HK-2 (cell line): ENCODE measurements around the gene PTH1R.
A peak's percentile ranks its signal among the peaks of the same experiment; 100 is the strongest.
"Not testable (repeated sequence)": the region's sequence is repeated elsewhere in the genome, so short reads cannot be mapped to it uniquely, and the experiment has no call there.

ENCODE experiments used
- DNase-seq: peaks from one replicate; pipeline ENCODE4 v3.0.0-alpha.2; 2018; ENCODE audit not compliant: unreplicated experiment

PTH1R gene

DNA sequence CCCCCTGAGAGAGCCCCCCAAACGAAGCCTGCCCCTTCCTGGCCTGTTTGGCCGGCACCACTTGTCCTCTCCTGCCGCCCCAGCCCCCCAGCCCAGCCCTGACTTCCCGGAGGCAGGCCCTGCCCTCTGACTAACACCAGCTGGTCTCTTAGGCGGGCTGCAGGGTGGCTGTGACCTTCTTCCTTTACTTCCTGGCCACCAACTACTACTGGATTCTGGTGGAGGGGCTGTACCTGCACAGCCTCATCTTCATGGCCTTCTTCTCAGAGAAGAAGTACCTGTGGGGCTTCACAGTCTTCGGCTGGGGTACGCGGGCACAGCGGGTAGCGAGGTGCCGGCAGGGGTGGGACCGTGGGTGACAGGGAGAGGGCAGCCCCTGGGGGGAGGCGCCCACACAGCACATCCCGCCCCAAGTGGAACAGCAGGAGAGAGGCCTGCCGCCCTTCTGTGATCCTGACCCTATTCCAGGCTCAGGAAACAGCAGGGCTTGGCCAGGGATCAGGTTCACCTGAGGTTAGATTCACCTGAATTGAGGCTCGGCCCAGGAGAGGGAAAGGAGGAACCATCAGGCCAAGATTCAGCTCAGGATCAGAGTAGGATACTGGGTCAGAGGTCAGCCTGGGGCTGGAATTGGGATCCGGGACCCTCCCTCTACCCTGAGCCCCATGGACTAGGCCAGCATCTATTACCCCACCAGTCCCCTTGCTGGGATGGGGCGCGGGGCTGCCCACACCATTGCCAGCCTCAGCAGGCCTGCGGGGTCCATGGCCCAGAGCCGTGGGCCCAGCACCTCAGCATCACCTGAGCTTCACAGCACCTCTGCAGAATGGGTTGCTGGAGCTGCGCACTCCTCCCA, 21.9 kb downstream of the PTH1R start:
- DNase-seq: no peak

DNA sequence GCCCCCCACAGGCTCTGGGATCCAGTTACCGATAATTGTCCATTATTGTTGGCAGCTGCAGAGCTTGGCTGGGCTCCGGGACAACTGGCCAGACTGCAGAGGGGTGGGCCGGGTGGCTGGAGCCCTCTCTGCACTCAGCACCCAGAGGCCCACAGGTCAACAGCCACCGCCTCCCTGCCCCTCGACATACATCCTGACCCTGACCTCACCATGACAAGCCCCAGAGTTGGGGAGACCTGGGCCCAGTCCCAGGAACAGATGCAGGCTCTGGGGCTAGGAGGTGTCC, 22.4 kb downstream of the PTH1R start:
- no peak for DNase-seq

- no peak for DNase-seq
Observed at GRCh38 chr3:46900356-46900755, 22.8 kb downstream of the PTH1R start.

DNA sequence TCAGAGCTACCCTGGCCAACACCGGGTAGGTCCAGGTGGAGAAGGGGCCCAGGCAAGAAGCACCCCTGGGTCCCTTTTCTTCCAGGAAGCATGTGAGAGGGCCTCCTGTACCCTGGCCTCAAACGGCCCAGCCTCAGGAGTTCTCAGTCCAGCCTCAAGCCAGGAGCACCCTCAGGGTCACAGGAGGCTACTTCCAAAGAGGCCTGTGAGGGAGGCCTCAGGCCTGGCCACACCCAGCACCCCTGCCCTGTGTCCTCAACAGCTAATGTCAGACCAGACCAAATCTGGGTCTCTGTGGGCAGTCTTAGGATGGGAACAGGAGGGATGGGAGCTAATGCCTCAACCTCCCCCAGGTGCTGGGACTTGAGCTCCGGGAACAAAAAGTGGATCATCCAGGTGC, 23.5 kb downstream of the PTH1R start:
- DNase-seq: no peak

DNA sequence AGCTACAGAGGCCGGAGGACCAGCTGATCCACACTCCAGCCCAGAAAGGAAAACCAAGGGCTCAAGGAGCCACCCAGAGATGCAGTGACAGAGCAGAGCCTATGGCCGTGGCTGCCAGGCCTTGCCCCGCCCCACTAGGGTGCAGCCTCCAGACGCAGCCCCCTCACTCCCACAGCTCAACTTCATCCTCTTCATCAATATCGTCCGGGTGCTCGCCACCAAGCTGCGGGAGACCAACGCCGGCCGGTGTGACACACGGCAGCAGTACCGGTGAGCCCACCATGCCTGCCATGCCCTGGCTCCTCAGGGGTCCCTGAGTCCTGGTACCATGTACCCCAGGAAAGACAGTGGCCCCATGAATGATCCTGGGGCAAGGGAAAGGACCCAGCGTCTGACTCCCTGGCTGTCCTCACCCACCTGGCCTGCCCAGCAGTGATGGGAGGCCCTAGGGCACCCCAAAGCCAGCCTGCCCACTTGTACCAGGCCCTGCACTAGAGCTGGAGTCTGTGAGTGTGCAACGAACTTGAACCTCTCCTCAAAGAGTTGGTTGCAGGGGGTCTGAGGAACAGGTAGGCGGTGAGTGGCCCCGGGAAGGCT, 24.2 kb downstream of the PTH1R start:
- no peak for DNase-seq

GRCh38 chr3:46902188-46902631, 24.7 kb downstream of the PTH1R start:
- DNase-seq: no peak

DNA sequence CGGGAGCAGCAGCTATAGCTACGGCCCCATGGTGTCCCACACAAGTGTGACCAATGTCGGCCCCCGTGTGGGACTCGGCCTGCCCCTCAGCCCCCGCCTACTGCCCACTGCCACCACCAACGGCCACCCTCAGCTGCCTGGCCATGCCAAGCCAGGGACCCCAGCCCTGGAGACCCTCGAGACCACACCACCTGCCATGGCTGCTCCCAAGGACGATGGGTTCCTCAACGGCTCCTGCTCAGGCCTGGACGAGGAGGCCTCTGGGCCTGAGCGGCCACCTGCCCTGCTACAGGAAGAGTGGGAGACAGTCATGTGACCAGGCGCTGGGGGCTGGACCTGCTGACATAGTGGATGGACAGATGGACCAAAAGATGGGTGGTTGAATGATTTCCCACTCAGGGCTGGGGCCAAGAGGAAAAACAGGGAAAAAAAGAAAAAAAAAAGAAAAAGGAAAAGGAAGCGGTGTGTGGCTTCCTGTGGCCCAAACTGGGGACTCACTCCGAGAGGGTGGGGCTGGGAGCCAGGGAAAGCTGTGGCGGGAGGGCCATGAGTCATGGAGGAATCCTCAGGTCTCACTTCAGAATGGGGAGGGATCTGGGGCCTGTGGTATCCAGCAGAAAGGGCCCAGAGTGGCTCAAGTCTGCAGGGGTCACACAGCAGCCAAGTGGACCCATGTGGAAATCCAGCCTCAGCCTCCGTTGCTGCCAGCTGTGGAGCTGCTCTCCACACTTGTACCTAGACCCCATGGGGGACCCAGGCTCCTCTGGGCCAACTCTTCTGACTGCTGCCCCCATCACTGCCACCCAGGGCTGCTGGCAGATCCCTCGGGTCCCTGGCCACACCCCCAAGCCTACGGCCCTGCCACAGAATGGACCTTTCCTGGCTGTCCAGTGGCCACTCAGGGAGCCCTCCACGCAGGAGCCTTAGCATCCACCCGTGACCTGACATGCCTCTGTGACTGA, 26.1 kb downstream of the PTH1R start:
- DNase-seq: peak; percentile 66

DNA sequence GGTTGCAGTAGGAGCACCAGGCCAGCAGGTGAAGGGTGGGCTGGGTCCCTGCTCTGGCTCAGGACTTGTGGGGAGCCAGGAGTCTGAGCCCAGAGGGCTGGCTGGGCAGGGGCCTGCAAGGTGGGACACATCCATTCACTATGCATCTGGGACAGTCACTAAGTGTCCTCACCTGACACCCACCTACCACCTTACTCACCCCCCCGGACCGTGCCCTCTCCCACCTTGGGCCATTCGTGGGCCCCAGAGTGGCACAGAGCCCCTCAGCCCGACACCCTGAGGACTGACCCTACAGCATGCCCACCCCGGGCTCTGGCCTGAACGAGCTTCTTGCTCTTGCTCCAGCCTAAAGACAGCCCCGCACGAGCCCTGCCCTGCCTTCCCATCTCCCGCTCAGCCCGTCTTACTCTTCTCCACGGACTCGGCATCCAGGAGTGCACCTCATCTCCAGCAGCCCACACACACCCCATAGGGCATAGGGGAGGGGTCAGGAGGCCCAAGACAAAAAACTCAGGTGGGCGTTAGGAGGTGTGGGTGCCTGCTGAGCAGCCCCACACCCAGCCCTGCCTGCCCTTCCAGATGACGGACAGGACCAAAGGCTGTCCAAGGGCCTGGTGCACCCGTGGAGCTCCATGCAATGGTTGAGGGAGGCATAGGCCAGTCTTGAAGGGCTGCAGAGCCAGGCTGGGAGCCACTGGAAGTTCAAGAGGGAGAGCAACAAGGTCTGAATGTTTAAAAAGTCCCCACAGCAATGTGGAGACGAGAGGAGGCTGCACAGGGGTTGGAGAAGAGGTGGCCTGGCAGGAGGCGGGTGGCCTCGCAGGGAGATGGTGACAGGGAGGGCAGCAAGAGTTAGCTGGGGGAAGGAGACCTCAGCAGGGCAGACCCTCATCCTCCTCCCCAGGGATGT, 27.0 kb downstream of the PTH1R start:
- no peak for DNase-seq

DNA sequence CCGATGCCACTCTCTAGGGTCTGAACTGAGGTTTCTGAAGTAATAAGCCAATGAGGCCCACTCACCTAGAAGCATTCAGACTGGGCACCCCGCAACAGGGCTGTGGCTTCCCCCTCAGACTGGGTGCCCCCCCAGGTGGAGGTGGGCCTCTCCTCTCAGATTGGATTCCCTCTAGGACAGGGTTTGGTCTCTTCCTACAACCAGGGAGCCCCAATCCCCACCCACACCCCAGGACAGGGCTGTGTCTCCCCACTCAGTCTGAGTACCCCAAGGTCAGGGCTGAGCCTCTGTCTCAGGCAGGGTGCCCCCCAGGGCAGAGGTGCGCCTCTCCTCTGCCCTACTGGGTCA, 27.7 kb downstream of the PTH1R start:
- no peak for DNase-seq

DNA sequence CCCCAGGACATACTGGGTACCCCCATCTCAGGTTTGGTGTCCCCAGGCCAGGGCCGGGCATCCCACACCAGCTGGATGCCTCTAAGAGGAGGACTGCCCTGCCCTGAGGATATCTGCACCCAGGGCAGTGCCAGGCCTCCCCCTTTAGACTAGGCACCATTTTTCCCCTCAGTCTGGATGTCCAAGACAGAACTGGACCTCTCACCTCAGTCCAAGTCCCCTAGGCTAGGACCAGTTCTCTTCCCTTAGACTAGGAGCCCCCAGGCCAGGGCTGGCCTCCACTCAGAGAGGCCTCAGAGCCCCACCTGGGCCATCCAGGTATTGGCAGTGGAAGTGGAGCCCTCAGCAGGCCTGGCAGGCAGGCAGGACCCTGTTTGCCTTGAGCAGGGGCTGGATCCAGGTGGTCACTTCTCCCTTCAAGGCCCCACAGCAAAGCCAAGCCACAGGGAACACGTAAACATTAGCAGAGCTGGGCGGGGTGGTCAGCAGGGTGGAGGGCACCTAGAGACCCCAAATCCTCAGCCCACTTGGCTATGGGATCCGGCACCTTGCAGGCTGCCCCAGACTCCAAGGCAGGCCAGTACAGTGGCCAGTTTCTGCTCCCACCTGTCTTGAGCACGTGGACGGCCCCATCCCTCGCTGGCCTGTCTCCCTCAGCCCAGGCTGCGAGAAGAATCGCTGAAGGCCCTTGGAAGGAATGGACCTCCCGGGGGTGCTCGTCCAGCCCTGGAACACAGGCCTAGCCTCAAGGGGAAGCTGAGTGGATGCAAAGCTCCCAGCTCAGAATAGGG, 28.3 kb downstream of the PTH1R start:
- no peak for DNase-seq

DNA sequence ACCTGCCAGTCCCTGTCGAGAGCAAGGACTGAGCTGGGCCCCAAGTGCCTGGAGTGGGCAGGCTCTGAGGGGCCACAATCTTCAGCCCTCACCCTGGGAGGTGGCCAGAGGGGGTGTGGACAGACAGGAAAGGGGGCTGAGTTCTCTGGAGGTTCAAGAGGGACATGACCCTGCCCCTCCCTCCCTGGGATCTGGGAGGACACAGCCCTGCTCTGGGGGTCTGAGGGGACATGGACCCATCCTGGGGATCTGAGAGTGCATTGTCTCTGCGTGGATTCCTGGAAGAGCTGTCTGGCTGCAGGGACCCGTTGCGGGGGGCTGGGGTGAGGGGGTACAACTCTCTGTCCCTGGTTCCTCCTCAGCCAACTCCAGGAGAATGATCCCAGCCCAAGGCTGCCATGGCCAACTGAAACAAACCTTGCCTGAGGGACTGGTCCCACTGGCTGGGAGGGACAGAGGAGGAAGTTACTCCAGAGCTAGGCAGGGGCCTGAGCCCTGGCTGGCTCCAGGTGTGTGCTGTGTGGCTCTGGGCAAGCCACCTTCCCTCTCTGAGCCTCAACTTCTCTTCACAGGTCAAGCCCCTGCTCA, 29.0 kb downstream of the PTH1R start:
- no peak for DNase-seq

DNA sequence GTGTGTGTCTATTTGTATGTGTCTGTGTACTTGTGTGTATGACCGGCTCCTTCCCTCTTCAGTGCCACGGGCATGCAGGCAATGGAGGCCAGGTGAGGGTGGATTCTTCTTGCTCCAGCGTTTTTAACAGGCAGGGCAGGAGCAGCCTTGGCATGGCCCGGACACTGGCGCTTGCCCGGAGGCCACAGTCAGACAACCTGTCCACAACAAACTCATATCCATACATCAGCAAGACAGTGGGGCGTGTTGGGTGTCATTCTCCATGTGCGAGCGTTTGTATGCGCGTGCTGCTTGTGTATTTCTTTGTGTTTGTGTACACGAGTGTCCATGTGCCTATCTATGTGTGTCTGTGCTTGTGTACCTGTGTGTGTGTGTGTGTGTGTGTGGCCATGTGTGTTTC, 29.8 kb downstream of the PTH1R start:
- DNase-seq: no peak

DNA sequence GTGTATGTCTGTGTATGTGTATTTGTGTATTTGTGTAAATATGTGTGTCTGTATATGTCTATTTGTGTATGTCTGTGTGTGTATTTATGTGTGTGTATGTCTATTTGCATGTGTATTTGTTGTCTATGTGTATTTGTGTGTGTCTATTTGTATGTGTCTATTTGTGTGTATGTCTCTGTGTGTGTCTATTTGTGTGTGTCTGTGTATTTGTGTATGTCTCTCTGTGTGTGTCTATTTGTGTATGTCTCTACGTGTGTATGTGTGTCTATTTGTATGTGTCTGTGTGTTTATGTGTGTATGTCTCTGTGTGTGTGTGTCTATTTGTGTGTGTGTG, 30.4 kb downstream of the PTH1R start:
- DNase-seq: no peak

- no peak for DNase-seq
Observed at GRCh38 chr3:46908294-46908985, 30.9 kb downstream of the PTH1R start.

DNA sequence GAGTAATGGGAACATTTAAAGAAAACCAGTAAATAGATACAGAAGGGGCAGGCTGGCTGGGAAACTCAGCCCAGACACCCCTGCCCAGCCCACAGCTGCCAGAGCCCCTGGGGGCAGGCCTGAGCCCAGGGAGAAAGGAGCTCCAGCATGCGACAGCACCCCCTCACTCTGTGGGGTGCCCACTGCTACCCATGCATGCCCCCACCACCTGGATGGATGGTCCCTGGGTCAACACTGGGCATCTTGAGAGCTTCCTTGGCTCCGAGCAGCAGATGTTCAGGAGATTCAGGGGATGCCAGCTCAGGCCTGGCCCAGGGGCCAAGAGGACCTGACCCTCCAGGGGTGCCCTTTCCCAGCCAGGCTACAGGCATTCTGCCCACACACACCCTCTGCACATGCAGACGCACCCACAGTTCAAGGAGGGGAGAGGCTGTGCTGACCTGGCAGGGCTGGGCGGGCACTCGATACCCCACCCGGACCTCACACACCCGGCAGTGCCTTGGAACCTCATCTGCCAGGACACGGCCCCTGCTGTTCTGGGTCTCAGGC, 31.5 kb downstream of the PTH1R start:
- DNase-seq: no peak

DNA sequence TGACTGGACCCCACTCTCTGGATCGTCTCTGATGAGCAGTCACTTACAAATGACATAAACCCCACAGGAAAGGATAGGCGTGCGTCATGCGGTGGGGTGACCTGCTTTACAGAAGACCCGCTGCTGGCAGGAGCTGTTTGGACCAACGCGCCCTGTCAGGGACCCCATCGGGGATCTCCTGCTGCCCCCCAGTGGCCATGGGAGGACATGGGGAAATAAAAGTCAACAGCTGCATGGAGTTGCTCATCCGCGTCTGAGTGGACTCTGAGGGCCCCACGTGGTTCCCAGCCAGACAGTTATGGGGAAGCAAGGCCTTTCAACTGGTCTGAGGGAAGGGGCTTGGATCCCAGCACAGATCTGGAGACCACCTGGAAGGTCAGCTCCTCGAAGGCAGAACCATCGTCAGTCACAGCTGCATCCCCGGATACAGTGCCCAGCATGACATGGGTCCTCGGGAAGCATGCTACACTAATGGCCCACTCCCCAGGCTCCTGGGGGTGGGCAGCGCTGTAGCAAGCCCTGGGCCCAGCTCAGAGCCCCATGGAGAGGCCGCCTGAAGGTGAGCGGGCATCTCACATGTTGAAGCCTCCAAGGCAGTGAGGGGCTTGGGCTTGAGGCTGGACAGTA, 32.1 kb downstream of the PTH1R start:
- DNase-seq: peak; percentile 76

DNA sequence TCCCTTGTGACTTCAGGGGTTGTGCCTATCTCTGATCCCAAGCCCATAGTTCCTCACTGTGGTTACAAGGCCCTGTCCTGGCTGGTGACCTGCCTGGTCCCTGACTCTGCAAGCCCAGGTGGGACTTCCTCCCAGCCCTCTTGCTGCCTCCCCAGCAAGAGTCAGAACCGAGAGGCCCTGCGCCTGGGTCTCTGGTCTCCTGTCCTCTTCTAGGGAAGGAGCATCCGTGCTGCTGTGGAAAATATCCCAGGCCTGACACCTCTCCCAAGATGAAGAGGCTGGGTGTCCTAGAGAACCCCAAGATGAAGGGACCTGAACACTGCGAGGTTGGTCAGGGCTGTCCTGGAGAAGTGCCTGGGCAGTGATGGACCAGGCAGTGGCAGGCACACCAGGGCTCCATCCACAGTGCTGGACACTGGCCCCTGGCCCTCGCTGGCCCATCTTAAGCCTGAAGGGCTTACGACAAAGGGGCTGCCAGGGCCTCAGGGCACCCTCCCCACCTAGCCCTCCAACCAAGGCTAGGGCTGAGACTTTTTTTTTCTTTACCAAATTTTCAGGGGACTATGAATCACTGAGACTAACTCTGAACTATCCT, 32.7 kb downstream of the PTH1R start:
- no peak for DNase-seq

GRCh38 chr3:46910914-46911313, 33.4 kb downstream of the PTH1R start:
- not testable (repeated sequence) for DNase-seq

DNA sequence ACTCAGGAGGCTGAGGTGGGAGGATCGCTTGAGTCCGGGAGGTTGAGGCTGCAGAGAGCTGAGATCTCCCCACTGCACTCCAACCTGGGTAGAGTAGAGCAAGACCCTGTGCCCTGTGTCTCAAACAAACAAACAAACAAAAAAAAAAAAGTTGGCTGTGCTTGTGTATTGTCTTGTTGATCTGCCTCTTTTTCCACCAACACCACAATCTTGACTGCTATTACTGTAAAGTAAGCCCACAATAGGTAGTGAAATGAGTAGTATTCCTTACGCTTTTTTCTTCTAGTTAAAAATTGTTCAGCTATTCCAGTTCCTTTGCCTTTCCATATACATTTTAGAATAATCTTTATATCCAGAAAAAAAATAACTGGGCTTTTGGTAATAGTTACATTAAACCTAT, 35.5 kb downstream of the PTH1R start:
- no peak for DNase-seq
